Panc1 (cell line): ENCODE measurements around the gene CNRIP1. TPM values are rescaled to one million over a fixed set of nuclear protein-coding genes. Genes with fewer than 3 reads are reported as not detected.

Source experiments
- ATAC-seq: fragments of 200-7000 bp; cut with Tn5 transposase; 2 replicates; pipeline ENCODE4 v1.9.1; 2020; ENCODE audit warnings: mild to moderate bottlenecking, moderate library complexity
- BruUV-seq: library from RNA; stranded (reverse); fragments of 400-500 nt; replicated peaks from 2 replicates; lab custom pipeline; 2021; lab: Mats Ljungman, UMichigan
- CTCF ChIA-PET: fragments of 300-600 bp; sonication (Branson Sonifier 250); formaldehyde crosslinking; loops from one replicate; lab custom pipeline; 2022; ENCODE audit warnings: antibody characterized with exemption; lab: Charles Lee
- POLR2A ChIA-PET: fragments of 300-600 bp; sonication (Branson Sonifier 250); formaldehyde crosslinking; loops from one replicate; lab custom pipeline; 2022; ENCODE audit warnings: antibody characterized with exemption; lab: Charles Lee
- DNase-seq: peaks from one replicate; pipeline ENCODE4 v3.0.0-alpha.2; 2010; ENCODE audit warnings: low read depth, low spot score
- H3K27ac ChIP-seq: 2 replicates; pipeline ENCODE4 v1.5.1; 2011; ENCODE audit warnings: mild to moderate bottlenecking, low read length, inconsistent platforms
- H3K27me3 ChIP-seq: fragments of 200-500 bp; sonication (Bioruptor generic); 2 replicates; pipeline ENCODE4 v1.6.0; 2014; ENCODE audit warnings: low read length, inconsistent platforms; ENCODE audit not compliant: control insufficient read depth, insufficient read depth
- H3K36me3 ChIP-seq: fragments of 200-500 bp; sonication (Bioruptor generic); 2 replicates; pipeline ENCODE4 v1.5.1; 2014; ENCODE audit warnings: inconsistent platforms, mild to moderate bottlenecking, low read length, moderate library complexity; ENCODE audit not compliant: control insufficient read depth, insufficient read depth
- H3K4me1 ChIP-seq: 2 replicates; pipeline ENCODE4 v1.5.1; 2011; ENCODE audit warnings: inconsistent platforms, mild to moderate bottlenecking, low read length, moderate library complexity; ENCODE audit not compliant: control insufficient read depth, insufficient read depth
- H3K4me3 ChIP-seq, 2 experiments: 2 replicates each; pipeline ENCODE4 v1.5.1; 2011 to 2012; ENCODE audit warnings: low read depth in 2 of 2, low read length in 2 of 2, mild to moderate bottlenecking in 2 of 2, inconsistent platforms in 1 of 2, moderate library complexity in 1 of 2
- H3K9me3 ChIP-seq: fragments of 200-500 bp; sonication (Bioruptor generic); 2 replicates; pipeline ENCODE4 v1.5.1; 2014; ENCODE audit warnings: low read depth, mild to moderate bottlenecking, inconsistent platforms, low read length, moderate library complexity; ENCODE audit not compliant: control insufficient read depth, insufficient read depth
- CTCF ChIP-seq: fragments of 450-650 bp; IDR thresholded peaks from 2 replicates; pipeline ENCODE4 v1.5.1; 2017; ENCODE audit warnings: mild to moderate bottlenecking
- POLR2AphosphoS5 ChIP-seq: IDR thresholded peaks from 2 replicates; pipeline ENCODE4 v1.6.1; 2012; ENCODE audit warnings: mild to moderate bottlenecking, low read depth, low read length, moderate library complexity
- REST ChIP-seq, 2 experiments: IDR thresholded peaks; 2 replicates each; pipeline ENCODE4 v1.6.1; 2011 to 2012; ENCODE audit warnings: low read depth in 2 of 2, control low read depth in 1 of 2, low read length in 1 of 2, mild to moderate bottlenecking in 1 of 2, moderate library complexity in 1 of 2; ENCODE audit not compliant: insufficient read depth in 1 of 2
- SIN3A ChIP-seq: IDR thresholded peaks from 2 replicates; pipeline ENCODE4 v1.6.1; 2012; ENCODE audit warnings: low read depth, mild to moderate bottlenecking, low read length, moderate library complexity, borderline replicate concordance; ENCODE audit not compliant: insufficient read depth
- TCF7L2 ChIP-seq: IDR thresholded peaks from 2 replicates; pipeline ENCODE4 v1.6.1; 2011; ENCODE audit warnings: mild to moderate bottlenecking, low read depth, low read length, inconsistent platforms
- in situ Hi-C: cut with HindIII; loops from 2 replicates; pipeline ENCODE4 v1.10.0; 2016; ENCODE audit warnings: low sequenced_read_pairs, low pct_unique_long_range_greater_than_20kb
- intact Hi-C: fragments of 100-400 bp; cut with micrococcal nuclease; formaldehyde crosslinking; loops from one replicate; pipeline ENCODE4 v1.10.0; 2022; ENCODE audit not compliant: unreplicated experiment
- total RNA-seq: library from RNA; stranded (reverse); gene quantifications from one replicate; pipeline ENCODE4 v1.2.1, GENCODE V29; 2021; ENCODE audit not compliant: unreplicated experiment

The CNRIP1 gene
- total RNA-seq, 1 experiment from 2014 or later, result not detected

GRCh38 chr2:68293755-68294154 lies 26.0 kb downstream of the CNRIP1 start:
- no peak overlapping the region for H3K4me3 ChIP-seq
- DNase-seq, result no peak
- BruUV-seq, result no TSS peak
- in situ Hi-C loops (no loop called here), intact Hi-C loops (loop anchor here (2.0 kb wide), 1 partner anchor 171 kb away; no protein-coding TSS in a partner anchor)
- ATAC-seq, result no peak
- ChIA-PET CTCF (no interaction called here), POLR2A (interaction anchor here (0.6 kb wide), 1 partner anchor 239 kb away, joined by 4 read pairs; no protein-coding TSS in a partner anchor)
- TF ChIP-seq TCF7L2 (no peak), REST (IDR thresholded peaks at IDR 0.05; ENCODE audit: insufficient read depth in 1 of 2, low read depth in 2 of 2, low read length in 1 of 2) (no peak), POLR2AphosphoS5 (no peak), CTCF (no peak), SIN3A (no peak)
- H3K27ac ChIP-seq, result no peak overlapping the region
- no peaks in the 10 kb centered on the region for H3K4me1 ChIP-seq
- no peaks in the 10 kb centered on the region for H3K27me3 ChIP-seq
- no peaks in the 10 kb centered on the region for H3K9me3 ChIP-seq
- H3K36me3 ChIP-seq, result no peaks in the 10 kb centered on the region

GRCh38 chr2:68293024-68293423 lies 26.7 kb downstream of the CNRIP1 start:
- no peak overlapping the region for H3K4me3 ChIP-seq
- DNase-seq, result no peak
- ChIA-PET POLR2A (no interaction called here), CTCF (interaction anchor here (1.0 to 1.2 kb wide), 2 partner anchors 147 to 149 kb away, joined by 4 read pairs; no protein-coding TSS in a partner anchor)
- H3K27ac ChIP-seq, result no peak overlapping the region
- H3K27me3 ChIP-seq, result no peaks in the 10 kb centered on the region; the same call in 1 of the 2 replicates
- H3K4me1 ChIP-seq, result no peaks in the 10 kb centered on the region
- no peak for TF ChIP-seq TCF7L2
- no peak for TF ChIP-seq POLR2AphosphoS5
- TF ChIP-seq REST (IDR thresholded peaks at IDR 0.05; ENCODE audit: insufficient read depth in 1 of 2, low read depth in 2 of 2, low read length in 1 of 2), result no peak
- TF ChIP-seq CTCF, result no peak
- TF ChIP-seq SIN3A, result no peak
- intact Hi-C loops (loop anchor here (2.0 kb wide), 1 partner anchor 170 kb away; no protein-coding TSS in a partner anchor), in situ Hi-C loops (no loop called here)
- H3K36me3 ChIP-seq, result no peaks in the 10 kb centered on the region
- no peaks in the 10 kb centered on the region for H3K9me3 ChIP-seq
- ATAC-seq, result no peak
- BruUV-seq, result no TSS peak
